IMR-90 (cell line): Measurements from ENCODE around the gene ATRAID.

Source experiments
- BHLHE40 ChIP-seq: fragments of 150-350 bp; IDR thresholded peaks from 2 replicates; pipeline ENCODE4 v1.6.1; 2016; ENCODE audit warnings: mild to moderate bottlenecking, low read depth, low read length
- CTCF ChIP-seq: conservative IDR thresholded peaks from 2 replicates; pipeline ENCODE4 v1.5.1; 2012; ENCODE audit warnings: mild to moderate bottlenecking, low read depth, low read length, improper control_type of control experiment
- MAZ ChIP-seq: IDR thresholded peaks from 2 replicates; pipeline ENCODE4 v1.6.1; 2012; ENCODE audit warnings: low read depth, mild to moderate bottlenecking, low read length, improper control_type of control experiment, moderate library complexity, borderline replicate concordance
- POLR2A ChIP-seq: IDR thresholded peaks from 2 replicates; pipeline ENCODE4 v1.6.1; 2012; ENCODE audit warnings: mild to moderate bottlenecking, low read depth, low read length
- RAD21 ChIP-seq: IDR thresholded peaks from 2 replicates; pipeline ENCODE4 v1.6.1; 2012; ENCODE audit warnings: low read length, improper control_type of control experiment
- RCOR1 ChIP-seq: IDR thresholded peaks from 2 replicates; pipeline ENCODE4 v1.6.1; 2012; ENCODE audit warnings: mild to moderate bottlenecking, low read length, improper control_type of control experiment; ENCODE audit not compliant: insufficient replicate concordance
- RFX5 ChIP-seq: IDR thresholded peaks from 2 replicates; pipeline ENCODE4 v1.8.0; 2012; ENCODE audit warnings: low read depth, mild to moderate bottlenecking, low read length, moderate library complexity
- SMC3 ChIP-seq: fragments of 150-350 bp; IDR thresholded peaks from 2 replicates; pipeline ENCODE4 v1.6.1; 2016; ENCODE audit warnings: low read depth, mild to moderate bottlenecking, antibody characterized with exemption, low read length, moderate library complexity

- TF ChIP-seq POLR2A (no peak), CTCF (no peak), MAZ (no peak), RFX5 (no peak), BHLHE40 (no peak), SMC3 (no peak), RAD21 (no peak), RCOR1 (no peak)
Measured at GRCh38 chr2:27186613-27187345, 25.1 kb upstream of the ATRAID start.
